ENCODE results near the gene DCUN1D3.
"Not testable (repeated sequence)": the region's sequence is repeated elsewhere in the genome, so short reads cannot be mapped to it uniquely, and the experiment has no call there.

The DCUN1D3 gene, protein sequence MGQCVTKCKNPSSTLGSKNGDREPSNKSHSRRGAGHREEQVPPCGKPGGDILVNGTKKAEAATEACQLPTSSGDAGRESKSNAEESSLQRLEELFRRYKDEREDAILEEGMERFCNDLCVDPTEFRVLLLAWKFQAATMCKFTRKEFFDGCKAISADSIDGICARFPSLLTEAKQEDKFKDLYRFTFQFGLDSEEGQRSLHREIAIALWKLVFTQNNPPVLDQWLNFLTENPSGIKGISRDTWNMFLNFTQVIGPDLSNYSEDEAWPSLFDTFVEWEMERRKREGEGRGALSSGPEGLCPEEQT

DNA sequence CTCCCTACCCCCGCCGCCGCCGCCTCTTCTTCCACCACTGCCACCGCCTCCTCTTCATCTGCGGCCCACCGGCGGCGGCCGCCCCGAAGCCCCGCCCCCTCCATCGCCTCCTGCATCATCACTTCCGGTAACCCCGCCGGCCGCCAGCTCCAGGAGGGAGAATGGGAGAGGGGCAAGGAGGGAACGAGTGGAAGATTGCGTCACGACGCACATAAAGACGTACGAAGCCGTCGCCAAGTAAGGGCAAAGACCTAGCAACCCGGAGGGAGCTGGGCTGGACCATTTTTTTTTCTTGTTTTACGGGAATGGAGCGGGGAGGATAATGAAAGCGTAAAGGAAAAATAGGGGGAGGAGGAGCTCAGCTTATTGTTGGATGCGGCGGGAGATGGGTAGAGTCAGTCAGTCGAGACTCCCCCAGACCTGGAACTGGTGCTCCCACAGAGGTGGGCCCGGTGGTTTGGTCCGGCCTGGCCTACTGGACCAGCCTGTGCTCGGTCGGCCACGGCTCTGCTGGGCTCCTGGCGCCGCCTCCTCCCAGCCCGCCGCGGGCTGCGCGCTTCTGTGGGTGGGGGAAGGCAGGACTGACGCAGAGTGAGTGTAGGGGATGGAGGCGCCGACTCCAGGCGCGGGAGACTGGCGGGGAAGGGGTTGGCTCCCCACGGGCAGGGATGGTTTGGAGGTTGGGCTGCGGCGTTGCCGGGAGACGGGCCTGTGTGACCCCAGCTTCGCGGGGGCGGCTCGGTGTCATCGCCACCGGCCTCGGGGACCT is at the start of gene DCUN1D3, which contains the start of gene LYRM1:
Gene DCUN1D3, minus strand, starts transcription at position 60 of the 769 bp plus-strand sequence. CDS start 37,820 bp downstream, outside the sequence.
Gene LYRM1, plus strand, starts transcription at position 473 of the 769 bp plus-strand sequence. CDS start 14,785 bp downstream, outside the sequence.
- DNase-seq, result peak; percentile 93 to 94

DNA sequence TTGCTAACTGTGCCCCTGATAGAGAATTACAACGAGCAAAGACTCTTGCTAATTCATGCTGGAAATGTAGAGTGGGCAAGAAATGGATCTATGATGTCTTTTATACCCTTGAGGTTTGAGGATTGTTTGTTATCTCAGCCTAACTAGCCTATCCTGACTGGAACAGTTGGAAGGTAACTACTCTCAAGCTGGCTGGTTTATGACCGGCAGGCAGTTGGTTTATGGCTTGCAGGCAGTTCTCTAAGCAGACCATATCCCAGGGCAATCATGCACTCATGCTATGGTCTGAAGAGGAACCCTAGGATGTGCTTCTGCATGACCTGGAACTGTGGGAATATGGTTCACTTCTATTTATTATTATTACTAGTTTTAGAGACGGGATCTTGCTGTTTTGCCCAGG is 49.5 kb upstream of the DCUN1D3 start:
- no peak for DNase-seq

DNA sequence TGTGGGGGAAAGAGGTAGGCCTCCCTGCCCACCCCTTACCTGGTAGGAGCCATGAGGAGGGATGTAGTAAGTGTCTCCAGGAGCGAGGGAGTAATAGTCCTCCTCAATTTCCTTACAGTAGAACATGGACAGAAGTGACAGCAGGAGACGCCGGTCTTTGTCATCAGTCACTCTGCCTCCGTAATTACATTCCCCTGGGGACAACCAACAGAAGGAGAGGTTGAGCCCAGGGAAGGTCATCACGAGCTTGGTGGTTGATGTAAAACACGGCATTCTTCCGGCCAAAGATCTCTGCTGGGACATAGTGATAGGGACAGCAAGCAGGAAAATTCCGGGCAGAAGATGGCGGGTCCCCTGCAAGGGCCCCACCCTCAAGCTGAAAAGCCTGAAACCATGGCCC is 48.3 kb upstream of the DCUN1D3 start:
- no peak for DNase-seq

DNA sequence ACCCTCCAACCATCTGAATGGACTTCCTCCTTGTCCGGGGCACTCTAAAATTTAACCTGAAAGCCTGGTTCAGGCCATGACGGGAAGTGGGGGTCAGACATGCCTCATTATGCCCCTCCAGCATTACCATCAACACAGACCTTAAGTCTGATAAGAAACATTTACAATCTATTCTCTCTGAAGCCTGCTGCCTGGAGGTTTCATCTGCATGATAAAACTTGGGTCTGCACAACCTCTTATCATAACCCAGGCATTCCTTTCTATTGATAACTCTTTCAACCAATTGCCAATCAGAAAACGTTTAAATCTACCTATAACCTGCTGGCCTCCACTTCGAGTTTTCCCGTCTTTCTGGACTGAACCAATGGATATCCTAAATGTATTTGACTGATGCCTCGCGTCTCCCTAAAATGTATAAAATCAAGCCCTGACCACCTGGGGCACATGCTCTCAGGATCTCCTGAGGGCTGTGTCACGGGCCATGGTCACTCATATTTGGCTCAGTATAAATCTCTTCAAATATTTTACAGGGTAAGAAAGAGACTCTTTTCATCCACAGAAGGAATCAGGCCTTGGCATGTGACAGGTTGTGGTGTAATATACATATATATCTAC is 46.0 kb upstream of the DCUN1D3 start:
- DNase-seq, result no peak

DNA sequence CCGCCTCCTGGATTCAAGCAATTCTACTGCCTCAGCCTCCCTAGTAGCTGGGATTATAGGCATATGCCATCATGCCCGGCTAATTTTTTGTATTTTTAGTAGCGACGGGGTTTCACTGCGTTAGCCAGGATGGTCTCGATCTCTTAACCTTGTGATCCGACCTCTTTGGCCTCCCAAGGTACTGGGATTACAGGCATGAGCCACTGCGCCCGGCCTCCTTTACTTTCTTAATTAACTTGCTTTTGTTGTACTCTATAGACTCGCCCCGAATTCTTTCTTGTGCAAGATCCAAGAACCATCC is 45.4 kb upstream of the DCUN1D3 start:
- DNase-seq, result not testable (repeated sequence)

DNA sequence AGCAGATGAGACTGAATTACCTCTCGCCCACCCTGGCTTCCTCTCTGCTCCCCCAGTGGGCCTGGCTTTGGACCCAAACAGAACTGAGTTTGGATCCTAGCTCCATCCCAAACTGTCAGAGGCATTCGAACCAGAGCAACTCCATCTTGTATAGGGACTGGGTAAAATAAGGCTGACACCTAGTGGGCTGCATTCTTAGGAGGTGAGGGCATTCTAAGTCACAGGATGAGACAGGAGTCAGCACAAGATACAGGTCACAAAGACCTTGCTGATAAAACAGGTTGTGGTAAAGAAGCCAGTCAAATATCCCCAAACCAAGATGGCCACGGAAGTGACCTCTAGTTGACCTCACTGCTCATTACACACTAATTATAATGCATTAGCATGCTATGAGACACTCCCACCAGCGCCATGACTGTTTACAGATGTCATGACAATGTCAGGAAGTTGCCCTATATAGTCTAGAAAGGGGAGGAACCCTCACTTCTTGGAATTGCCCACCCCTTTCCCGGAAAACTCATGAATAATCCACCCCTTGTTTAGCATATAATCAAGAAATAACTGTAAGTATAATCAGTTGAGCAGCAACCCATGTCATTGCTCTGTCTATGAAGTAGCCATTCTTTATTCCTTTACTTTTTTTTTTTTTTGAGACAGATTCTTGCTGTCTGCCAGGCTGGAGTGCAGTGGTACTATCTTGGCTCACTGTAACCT is 44.9 kb upstream of the DCUN1D3 start:
- peak; percentile 70 for DNase-seq

DNA sequence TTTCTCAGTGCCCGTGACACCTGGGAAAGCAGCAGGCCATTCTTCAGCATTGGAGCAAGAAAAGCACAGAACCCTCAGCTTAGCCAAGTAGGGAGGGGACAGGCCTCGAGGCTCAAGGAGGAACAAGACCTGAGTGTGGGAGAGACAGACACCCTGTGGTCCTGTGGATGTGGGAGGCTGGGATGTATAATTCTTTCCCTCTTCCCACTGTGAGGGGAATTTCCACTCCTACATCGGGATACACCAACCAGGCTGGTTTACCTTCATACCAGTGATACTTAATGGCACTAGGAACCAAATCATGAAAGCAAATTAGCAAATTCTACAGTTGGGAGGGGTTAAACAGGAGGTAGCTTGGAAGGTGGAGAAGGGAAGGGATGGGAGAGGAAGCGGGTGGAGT is 42.1 kb upstream of the DCUN1D3 start:
- no peak for DNase-seq

DNA sequence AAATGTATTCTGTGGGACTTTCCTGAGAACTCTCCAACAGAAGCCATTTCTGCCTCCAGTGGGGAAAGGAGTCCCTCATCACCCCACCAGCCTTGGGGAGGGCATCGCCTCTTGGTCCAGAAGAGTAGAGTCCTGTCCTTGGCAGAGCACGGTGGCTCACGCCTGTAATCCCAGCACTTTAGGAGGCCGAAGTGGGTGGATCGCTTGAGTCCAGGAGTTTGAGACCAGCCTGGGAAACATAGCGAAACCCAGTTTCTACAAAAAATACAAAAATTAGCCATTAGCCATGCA is 41.4 kb upstream of the DCUN1D3 start:
- no peak for DNase-seq

DNA sequence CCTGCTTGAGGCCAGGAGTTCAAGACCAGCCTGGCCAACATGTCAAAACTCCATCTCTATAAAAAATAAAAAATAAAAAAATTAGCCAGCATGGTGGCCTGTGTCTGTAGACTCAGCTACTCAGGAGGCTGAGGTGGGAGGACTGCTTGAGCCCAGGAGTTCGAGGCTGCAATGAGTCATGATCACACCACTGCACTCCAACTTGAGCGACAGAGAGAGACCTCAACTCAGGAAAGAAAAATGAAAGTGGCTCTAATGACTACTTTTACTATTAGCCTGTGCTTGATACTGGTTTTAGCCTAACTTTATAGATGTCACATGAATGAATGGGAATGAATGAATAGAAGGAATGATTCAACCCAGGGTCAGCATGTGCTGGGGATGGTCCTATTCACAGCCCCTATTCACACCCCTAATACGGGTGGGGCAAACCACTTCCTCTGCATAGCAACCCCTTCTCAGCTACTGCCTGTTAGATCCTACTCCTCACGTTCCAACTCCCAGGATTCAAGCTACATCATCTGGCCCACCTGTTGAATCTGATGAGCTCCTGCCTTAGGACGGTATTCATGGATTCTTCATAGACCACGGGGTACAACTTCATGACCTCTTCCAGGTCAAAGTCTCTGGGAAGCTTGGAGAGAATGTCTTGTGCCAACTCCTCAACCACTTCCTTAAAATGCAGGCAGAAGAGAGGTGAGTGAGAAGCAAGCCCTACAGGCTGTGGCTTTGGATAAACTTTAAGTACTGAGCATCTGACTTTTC is 40.9 kb upstream of the DCUN1D3 start:
- DNase-seq, result peak in 1 of 2 experiments; percentile 31

DNA sequence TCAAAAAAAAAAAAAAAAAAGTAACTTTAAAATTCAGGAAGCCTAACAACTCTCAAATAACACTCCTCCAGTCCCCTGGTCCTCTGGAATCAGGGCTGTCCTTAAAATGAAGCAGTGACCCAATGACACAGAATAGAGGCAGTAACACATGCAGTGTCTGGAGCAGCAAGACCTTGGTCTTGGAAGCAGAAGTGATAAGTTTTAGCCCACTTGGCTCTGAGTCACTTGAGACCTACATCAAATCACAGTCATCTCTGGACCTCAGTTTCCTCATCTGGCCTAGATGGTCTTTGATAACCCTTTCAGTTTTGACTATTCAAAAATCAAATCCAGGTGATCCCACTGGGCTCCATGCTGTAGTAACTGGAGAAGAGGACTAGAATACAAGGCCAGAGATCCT is 39.5 kb upstream of the DCUN1D3 start:
- DNase-seq, result peak in 1 of 2 experiments; percentile 31

DNA sequence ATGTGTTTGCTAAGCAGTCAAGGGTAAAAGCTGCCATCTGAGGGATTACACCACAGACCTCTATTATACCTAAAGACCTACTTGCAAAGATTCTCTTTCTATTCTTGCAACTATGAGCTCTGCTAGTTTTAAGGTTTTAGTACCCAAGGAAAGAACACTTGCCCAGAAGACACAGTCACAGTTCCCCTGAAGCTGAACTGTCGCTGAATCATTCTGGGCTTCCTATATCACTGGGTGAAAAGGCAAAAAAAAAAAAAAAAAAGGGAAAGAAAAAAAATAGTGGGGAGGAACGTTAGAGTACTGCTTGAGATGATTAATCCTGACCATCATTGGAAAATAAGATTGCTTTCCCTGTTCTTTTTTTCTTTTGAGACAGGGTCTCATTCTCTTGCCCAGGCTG is 38.3 kb upstream of the DCUN1D3 start:
- DNase-seq, result no peak

DNA sequence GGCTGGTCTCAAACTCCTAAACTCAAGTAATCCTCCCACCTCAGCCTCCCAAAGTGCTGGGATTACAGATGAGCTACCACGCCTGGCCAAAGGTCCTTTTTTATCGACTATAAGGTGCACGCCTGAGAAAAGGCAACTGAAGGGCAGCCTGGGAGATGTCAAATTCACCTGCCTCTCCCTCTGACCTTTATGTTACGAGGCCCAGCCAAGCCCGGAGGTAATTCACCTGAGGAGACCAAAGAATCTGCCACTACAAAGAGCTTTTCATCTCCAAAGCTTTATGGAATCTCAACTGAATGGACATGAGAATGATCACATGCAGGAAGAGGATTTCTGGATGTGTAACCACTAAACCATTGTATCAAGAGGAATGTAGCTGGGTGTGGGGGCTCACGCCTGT is 37.6 kb upstream of the DCUN1D3 start:
- no peak for DNase-seq

DNA sequence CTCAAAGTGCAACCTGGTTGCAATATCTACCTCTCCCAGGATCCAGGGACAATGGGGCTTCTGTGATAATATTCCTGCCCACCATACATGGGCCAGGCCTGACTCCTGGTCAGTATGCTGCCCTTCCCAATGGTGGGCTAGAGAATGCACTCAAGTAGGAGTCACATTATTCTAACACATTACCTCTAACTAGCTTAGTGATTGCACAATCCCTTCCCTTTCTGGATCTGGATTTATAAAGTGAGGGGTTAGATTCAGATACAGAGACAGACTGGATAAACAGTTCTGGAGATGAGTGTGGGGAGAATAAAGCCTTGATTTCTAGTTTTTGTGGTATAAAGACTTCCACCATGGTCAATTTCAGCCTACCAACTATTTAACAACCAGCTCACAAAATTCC is 33.4 kb upstream of the DCUN1D3 start:
- DNase-seq, result no peak

DNA sequence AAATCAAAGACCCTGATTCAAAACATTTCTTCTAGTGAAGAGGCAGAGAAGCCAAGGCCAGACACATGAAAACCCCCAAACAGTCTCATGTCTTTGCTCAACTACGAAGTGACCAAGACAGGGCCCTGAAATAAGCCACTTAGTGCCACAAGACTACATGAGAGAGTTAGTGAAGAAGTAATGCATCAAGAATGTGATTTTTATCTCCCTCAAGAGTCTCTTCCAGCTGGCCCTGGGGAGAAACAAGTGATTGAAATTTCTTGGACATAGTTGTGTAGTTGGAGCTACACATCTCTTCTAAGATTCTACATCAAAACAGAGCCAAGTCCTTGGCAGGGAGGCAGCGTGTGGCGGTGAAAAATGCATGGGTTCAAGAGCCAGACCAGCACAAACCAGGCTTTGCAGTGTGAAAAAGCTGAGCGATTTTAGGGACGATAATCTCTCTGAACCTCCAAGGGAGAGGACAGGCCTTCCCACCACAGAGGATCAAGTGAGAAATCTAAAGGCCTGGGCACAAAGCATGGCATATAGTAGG is 31.0 kb upstream of the DCUN1D3 start:
- DNase-seq, result no peak

DNA sequence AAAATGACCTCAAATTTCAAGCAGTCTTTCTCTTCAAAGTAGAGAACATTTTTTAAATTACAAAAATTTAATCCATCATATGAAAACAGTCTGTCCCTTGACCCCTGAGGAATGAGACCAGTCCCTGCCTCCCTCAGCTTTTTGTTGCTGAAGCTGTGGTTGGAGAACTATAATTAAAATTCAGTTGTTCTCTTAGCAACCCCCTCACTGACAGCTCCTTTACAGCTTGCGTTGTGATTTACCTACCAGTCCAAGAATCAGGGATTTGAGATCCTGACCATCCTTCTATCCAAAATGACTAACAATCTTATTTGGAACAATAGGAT is 30.2 kb upstream of the DCUN1D3 start:
- no peak for DNase-seq

DNA sequence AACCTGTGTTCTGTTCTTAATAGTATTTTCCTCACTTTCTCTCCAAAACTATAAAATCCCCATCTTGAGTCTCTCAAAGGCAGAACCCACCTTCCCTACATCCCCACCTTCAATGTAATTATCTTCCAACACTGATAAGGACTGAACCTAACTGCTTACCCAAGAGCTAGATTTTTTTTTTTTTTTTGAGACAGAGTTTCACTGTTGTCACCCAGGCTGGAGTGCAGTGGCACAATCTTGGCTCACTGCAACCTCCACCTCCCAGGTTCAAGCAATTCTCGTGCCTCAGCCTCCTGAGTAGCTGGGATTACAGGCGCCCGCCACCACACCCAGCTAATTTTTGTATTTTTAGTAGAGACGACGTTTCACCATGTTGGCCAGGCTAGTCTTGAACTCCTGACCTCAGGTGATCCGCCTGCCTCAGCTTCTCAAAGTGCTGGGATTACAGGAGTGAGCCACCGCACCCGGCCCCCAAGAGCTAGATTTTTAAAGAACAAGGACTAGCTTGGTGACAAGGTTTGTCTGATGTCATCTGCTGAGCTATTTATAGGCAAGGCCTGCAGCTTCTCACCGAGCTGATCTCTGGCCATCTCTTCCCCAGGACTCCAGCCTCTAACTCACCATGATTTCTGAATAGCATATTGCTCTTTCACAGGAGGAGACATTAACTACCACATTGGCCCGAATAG is 29.7 kb upstream of the DCUN1D3 start:
- not testable (repeated sequence) for DNase-seq

DNA sequence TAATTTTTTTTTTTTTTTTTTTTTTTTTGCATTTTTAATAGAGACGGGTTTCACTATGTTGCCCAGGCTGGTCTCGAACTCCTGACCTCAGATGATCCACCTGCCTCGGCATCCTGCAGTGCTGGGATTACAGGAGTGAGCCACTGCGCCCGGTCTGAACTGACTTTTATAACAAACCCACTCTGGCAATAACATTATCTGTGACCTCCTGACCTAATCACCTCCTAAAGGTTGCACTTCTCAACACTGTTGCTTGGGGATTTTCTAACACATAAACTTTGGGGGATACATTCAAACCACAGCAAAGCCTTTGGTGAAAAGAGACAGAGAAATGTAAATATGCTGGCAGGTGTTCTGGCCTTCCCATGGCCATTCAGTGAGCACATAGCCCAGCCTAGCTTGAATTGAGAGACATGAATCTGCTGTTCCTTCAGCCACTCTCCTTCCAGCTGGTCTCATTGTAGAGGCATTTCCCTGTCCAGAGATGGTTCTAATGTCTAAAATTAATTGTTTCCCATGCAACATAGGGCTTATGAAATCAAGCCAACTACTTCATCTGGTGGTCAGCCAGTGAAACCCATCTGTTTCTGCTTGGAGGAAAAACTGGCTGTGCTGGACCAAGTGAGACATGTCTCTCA is 28.7 kb upstream of the DCUN1D3 start:
- no peak for DNase-seq

DNA sequence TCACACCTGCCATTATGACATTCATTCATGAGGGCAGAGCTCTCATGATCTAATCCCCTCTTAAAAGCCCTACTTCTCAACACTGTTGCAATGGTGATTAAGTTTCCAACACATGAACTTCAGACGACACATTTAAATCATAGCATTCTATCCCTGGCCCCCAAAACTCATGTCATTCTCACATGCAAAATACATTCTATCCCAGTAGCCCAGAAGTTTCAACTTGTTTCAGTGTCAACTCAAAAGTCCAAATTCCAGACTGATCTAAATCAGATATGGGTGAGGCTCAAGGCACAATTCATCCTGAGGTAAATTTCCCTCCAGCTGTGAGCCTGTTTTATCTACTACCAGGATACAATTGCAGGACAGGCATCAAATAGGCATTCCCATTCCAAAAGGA is 25.6 kb upstream of the DCUN1D3 start:
- DNase-seq, result no peak

DNA sequence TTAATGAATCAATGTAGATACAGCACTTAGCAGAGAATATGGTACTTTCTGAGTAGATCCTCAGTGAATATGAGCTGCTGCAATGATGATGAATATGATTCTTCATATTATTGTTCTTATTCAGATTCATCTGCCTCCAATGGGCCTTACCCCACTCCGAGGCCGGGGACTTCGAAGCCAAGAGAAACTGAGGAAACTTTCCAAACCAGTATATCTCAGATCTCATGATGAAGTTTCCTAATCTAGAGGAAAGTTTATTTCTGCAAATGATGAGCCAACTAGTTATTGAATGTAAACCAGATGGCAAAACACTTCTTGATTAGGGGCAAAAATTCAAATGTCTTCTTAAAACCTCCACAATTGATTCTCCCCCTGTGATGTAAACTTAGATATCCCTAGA is 23.7 kb upstream of the DCUN1D3 start:
- no peak for DNase-seq

DNA sequence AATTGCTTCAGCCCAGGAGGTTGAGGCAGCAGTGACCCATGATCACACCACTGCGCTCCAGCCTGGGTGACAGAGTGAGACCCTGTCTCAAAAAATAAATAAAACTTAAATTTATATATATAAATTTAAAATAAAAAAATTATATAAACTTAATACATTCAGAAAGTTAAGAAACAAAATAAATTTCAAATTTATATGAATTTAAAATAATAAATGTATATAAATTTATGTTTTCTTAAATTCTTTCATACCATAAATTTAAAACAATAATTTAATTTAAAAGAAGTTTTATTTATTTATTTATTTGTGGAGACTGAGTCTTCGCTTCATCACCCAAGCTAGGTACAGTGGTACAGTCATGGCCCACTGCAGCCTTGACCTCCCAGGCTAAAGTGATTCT is 20.6 kb upstream of the DCUN1D3 start:
- DNase-seq, result no peak

DNA sequence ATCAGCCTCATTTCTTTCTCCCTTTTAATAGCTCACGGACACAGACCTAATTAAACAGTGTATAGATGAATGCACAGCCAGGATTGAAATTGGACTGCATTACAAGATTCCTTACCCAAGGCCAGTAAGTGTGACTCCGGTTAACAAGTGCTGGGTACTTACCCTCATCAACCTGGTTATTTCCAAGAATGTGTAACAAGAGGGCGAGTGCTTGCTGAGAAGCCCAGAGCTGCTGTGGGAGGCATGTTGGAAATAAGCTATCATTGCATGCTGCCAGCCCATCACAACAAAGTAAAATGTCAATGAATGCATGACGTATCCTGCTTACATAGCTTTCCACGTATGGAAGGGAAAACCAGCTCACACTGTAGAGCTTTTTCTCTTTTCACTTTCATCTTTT is 19.9 kb upstream of the DCUN1D3 start:
- no peak for DNase-seq

Measured in activated T-cell treated with anti-CD3 and anti-CD28 coated beads, Interleukin-2, amount 50 U/mL, for 48 hours (primary cell).